GM19397 (cell line): ENCODE results near the gene HAVCR2.

Experiments used
- ATAC-seq: cut with Tn5 transposase; IDR thresholded peaks from one replicate; pipeline ENCODE4 v1.9.1; 2021; ENCODE audit warnings: mild to moderate bottlenecking, moderate library complexity; ENCODE audit not compliant: unreplicated experiment

Gene HAVCR2

GRCh38 chr5:157108976-157109375 lies at the start of gene HAVCR2:
TSS of gene HAVCR2 (minus strand) at chr5:157109044. CDS start at chr5:157108983, 61 bp downstream.
- peak; percentile 80 for ATAC-seq

- ATAC-seq = no peak
These were observed 48.5 kb upstream of the HAVCR2 start for GRCh38 chr5:157157293-157157891.

- no peak for ATAC-seq
These were observed 46.5 kb upstream of the HAVCR2 start for GRCh38 chr5:157155297-157155696.

GRCh38 chr5:157150995-157151394 lies 42.2 kb upstream of the HAVCR2 start:
- ATAC-seq = no peak

DNA sequence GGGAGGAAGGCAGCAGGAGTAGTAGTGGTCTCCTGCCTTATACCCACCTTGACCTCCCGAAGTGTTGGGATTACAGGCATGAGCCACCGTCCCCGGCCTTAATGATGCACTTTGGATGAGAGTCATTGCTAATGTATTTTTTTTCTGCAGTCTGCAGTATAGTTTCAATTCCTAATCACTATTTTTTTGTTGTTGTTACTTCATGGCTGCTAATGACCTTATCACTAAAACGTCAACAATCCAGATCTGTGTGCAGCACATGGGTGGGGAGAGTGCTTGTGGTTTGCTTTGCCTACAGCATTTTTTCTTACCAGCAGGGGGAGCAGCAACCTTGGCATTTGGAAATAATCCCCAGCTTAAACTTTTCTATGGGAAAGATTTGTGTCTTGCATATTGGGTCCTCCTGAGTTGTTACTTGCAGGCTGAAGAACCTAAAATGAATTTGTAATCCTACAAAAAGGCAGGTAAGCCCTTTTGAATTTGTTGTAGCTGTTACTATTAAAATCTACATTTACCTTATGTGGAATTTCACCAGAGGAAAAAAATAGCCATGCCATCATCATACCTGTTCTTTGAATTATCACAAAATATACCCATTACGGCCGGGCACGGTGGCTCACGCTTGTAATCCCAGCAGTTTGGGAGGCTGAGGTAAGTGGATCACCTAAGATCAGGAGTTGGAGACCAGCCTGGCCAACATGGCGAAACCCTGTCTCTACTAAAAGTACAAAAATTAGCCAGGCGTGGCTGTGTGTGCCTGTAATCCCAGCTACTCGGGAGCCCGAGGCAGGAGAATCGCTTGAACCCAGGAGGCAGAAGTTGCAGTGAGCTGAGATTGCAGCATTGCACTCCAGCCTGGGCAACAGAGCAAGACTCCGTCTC lies 40.1 kb upstream of the HAVCR2 start:
- ATAC-seq = no peak

DNA sequence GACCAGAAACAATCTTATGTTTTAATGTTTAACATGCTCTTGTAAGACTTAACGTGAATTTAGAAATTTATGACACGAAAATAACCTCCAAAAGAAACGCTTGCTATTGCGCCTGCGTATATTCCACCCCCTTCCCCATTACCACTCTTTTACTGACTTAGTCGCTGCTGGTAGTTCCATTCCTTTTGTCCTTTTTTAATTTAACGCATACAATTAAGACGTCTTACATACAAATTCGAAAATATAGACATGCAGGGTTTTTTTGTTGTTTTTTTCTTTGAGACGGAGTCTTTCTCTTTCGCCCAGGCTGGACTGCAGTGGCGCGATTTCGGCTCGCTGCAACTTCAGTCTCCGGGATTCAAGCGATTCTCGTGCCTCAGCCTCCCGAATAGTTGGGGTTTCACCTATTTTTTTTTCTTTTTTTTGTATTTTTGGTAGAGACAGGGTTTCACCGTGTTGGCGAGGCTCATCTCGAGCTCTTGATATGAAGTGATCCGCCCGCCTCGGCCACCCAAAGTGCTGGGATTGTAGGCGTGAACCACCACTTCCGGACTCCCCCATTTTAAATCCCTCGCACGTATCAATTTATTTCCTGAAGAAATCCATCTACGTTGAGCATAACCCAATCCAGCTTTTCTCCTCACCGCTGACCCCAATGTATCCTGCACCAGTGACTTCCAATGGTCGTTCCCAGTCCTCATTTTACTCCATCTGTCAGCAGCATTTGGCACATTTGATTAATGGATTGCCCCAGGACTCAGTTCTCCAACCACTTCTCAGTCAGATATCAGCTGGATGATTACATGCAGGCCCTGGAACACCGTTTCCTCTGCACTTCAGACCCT lies 34.5 kb upstream of the HAVCR2 start:
- peak; percentile 38 for ATAC-seq

DNA sequence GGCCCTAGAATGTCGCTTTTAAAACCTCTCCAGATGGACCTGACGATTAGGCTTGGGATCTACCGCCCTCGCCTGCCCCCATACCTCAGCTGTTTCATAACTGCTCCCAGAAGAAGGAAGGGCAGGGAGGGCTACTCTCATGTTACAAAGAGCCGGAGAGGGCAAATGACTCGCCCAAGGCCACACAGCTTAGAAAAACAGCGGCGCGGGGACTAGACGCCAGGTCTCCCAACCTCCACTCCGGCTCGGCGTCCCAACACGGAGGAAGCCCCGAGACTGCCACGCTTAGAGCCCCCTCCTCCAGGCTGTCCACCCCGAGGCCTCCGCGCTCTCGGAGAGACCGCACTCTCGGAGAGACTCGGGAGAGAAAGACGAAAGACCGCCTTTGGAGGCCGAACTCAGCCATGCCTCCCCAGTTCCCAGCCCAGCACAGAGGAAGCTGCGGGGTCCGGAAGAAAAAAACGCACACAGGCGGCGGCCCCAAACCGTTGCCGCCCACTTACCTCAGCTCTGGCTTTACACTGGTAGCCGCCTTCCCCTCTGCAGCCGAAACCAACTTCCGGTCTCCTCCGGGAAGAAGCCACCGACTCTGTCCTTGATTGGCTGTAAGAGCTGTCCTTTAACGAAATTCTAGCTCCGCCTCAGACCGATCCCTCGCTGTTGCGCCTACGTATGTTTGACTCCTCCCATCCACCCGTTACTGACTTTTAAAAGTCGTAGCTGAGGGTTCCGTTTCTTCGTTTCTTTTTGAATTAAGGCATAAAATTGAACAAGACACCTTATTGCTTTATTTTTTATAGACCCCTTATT lies 33.7 kb upstream of the HAVCR2 start, which contains the start of gene MED7:
Gene MED7, minus strand, starts transcription at position 549 of the 810 bp plus-strand sequence. CDS start 3,434 bp downstream, outside the sequence.
- ATAC-seq = peak; percentile 100

GRCh38 chr5:157137691-157138090 lies 28.8 kb upstream of the HAVCR2 start:
- ATAC-seq = no peak

DNA sequence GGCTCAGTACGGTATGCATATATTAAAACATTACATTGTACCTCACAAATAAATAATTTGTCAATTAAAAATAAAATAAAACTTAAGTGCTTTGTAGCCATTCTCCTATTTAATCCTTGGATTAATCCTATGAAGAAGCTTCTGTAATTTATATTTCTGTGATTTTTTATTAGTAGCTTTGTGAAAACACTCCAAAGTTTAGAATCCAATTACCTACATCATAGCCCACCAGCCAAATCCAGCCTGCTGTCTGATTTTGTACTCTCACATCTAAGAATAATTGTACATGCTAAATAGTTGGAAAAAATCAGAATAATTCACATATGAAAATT lies 23.4 kb upstream of the HAVCR2 start:
- no peak for ATAC-seq

DNA sequence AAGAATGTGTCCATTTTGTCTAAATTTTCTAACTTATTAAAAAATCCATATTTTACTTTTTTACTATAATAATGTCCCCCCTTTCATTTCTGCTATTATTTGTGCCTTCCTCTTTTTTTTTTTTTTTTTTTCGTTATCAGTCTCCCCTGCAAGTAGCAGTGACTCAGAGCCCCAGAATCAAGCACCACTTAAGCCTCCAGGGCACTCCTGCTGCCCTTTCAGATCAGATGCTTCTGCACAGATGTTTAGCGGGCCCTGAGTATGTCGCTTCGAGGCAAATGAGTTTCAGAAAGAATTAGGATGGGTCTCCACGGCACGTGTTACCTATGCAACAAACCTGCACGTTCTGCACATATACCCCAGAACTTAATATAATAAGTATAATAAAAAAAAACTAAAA lies 22.1 kb upstream of the HAVCR2 start:
- no peak for ATAC-seq

DNA sequence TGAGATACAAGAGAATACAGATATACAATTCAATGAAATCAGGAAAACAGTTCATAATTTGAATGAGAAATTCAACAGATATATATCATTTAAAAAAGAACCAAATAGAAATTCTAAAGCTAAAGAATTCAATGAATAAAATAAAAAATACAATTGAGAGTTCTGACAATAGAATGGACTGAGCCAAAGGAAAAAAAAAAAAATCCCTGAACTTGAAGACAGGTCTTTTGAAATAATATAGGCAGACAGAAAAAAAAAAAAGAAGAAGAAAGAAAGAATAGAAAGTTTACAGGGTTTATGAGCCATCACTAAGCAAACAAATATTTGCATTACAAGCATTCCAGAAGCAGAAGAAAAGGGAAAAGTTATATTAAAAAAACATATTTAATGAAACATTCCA lies 12.9 kb upstream of the HAVCR2 start:
- ATAC-seq = no peak

DNA sequence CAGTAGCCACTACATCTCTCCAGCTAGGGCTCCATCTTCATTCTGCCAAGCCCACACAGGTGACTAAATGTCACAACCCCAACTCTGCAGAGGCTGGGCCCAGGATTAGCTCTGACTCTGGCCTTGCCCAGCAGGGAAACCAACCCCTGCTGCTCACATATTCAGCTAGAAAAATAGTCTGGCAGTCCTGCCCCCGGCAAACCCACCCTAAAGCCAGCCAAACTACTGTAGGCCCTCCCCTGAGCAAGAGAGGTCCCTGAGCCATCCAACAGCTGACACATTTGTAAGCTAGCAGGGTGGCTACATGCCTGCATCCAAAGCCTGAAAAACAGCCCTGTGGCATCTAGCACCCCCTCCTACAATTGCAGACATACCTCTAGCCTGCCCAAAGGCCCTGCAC lies 11.3 kb upstream of the HAVCR2 start:
- ATAC-seq = no peak

DNA sequence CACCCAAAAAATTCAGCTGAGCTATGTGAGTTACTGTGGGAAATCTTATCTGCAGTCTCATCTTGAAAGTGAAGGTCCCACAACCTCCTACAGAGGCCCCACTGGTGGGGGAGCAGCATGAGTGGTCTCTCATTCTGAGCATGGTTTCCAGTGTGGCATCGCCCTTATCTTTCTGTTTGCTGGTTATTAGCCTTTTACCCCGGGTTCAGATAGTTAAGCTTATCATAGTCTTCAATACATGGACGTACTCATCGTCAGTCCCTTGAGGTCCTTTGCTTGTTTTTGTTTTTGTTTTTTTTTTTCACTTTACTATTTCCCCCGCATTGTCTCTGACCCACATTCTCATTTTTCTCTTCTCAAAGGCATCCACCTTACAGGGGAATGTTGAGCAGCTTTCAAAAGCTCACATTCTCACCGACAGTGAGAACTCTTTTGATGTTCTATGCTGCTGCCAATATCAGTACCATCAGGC lies 7.7 kb upstream of the HAVCR2 start:
- no peak for ATAC-seq

DNA sequence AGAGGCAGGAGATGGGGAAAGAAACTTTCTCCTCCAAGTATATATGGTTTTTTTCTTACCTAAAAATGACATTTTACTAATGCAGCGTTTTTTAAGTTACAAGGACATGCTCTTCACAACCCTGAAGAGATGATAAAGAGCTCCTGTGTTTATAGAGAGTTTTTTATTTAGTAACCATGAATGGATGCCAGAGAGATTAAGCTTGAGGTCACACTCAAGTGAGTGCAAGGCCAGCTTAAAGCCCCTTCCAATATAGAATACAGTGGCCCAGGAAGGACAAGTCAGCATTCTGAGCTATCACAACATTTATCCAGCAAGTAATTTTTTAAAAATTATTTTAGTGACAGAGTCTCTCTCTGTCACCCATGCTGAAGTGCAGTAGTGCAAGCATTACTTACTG lies 6.7 kb upstream of the HAVCR2 start:
- no peak for ATAC-seq

DNA sequence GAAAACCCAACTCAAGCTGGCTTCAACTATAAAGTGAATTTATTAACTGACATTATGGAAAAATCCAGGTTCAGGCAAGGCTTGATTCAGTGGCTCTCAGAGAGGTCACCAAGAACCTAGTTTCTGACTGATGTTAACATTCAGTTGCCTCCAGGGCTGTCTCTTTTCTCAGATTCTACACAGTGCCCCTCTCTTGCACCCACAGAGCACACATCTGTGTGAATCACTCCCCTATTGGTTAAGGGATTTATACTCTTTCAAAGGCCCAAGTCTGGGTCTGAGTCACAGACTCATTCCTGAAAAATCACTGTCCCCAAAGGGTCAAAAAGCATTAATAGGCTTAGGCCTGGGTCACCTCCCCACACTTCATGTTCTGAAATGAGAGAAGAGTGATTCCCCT lies 6.2 kb upstream of the HAVCR2 start:
- ATAC-seq = no peak

DNA sequence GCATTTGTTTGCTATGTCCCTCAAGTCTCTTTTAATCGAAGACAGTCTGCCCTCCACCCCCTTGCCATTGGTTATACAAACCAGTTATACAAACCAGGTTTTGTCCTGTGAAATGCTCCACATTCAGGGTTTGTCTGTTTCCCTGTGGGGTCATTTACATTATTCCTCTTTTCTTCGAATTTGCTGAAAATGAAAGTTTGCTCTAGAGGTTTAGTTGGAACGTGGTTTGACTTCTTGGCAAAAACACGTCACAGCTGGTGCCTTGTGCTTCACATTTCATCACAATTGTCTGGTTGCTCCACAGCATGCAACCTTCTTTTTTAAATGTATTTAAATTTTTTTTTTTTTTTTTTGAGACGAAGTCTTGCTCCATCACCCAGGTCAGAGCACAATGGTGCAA lies 4.2 kb upstream of the HAVCR2 start:
- ATAC-seq = no peak

DNA sequence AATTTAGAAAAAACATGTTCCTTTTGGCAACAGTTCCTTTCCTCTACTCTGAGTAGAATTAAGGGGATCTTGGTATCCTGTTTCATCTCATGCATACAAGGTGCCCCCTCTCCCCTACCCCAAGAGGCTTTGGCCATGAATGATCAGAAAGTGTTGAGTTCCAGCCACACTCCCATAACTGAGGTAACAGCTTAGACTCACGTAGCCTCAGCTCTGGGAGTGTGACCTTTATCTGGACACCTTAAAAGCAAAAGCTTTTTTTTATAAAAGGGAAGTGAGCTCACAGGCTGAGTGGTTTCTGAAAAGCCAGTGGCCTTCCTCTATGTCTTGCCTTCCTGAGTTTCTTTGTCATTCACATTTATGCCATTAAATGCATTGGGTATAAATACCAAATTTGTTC lies 900 bp upstream of the HAVCR2 start:
- peak; percentile 58 for ATAC-seq

- ATAC-seq = no peak
These were observed 1.3 kb downstream of the HAVCR2 start for GRCh38 chr5:157107508-157107907.

- no peak for ATAC-seq
These were observed 2.0 kb downstream of the HAVCR2 start for GRCh38 chr5:157106630-157107461.
